Measurements from ENCODE around the gene ATG16L2. TPM values are rescaled to one million over a fixed set of nuclear protein-coding genes. Genes with fewer than 3 reads are reported as not detected.
A peak's percentile ranks its signal among the peaks of the same experiment; 100 is the strongest.
"Not testable (repeated sequence)": the region's sequence is repeated elsewhere in the genome, so short reads cannot be mapped to it uniquely, and the experiment has no call there.

ATG16L2 gene
- total RNA-seq, 2 experiments from 2014 or later, result 58.3 to 61.6 TPM

DNA sequence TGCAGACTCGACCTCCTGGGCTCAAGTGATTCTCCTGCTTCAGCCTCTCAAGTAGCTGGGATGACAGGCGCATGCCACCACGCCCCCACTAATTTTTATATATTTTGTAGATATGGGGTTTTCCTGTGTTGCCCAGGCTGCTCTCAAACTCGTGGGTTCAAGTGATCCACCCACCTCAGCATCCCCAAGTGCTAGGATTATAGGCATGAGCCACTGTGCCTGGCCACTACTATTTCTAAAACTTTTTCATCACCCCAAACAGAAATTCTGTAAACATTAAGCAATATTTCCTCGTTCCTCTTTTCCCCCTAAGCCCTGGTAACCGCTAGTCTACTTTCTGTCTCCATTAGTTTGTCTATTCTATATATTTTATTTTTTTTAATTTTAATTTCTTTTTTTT, 9.0 kb upstream of the ATG16L2 start:
- Mint-ChIP-seq H3K4me3 (no peak overlapping the region), H3K36me3 (ENCODE audit: low read depth) (peaks cover 6% of the 10 kb centered on the region), H3K27ac (no peak overlapping the region), H3K27me3 (no peaks in the 10 kb centered on the region), H3K4me1 (ENCODE audit: low read depth) (peaks cover 5% of the 10 kb centered on the region), H3K9me3 (no peaks in the 10 kb centered on the region)
- Histone ChIP-seq H3K4me3 (ENCODE audit: low read length) (no peak overlapping the region), H3K27ac (ENCODE audit: low read depth in 1 of 2, low read length in 2 of 2) (no peak overlapping the region), H3K36me3 (ENCODE audit: insufficient read depth, low read length) (peaks cover 9% of the 10 kb centered on the region), H3K27me3 (ENCODE audit: control insufficient read depth in 1 of 2, insufficient read depth in 2 of 2, low read length in 2 of 2) (no peaks in the 10 kb centered on the region), H3K9me3 (ENCODE audit: control insufficient read depth in 1 of 2, insufficient read depth in 1 of 2, low read length in 2 of 2) (no peaks in the 10 kb centered on the region), H3K4me1 (ENCODE audit: insufficient read depth, low read length) (no peaks in the 10 kb centered on the region)
- ATAC-seq (ENCODE audit: poor library complexity) (no peak), DNase-seq (peak in 2 of 14 experiments; percentile 38 to 49)
- ChIA-PET CTCF (no interaction called here), POLR2A (no interaction called here)
- TF ChIP-seq, protein P1, sequence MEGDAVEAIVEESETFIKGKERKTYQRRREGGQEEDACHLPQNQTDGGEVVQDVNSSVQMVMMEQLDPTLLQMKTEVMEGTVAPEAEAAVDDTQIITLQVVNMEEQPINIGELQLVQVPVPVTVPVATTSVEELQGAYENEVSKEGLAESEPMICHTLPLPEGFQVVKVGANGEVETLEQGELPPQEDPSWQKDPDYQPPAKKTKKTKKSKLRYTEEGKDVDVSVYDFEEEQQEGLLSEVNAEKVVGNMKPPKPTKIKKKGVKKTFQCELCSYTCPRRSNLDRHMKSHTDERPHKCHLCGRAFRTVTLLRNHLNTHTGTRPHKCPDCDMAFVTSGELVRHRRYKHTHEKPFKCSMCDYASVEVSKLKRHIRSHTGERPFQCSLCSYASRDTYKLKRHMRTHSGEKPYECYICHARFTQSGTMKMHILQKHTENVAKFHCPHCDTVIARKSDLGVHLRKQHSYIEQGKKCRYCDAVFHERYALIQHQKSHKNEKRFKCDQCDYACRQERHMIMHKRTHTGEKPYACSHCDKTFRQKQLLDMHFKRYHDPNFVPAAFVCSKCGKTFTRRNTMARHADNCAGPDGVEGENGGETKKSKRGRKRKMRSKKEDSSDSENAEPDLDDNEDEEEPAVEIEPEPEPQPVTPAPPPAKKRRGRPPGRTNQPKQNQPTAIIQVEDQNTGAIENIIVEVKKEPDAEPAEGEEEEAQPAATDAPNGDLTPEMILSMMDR (IDR thresholded peaks at IDR 0.05), result no peak
- intact Hi-C loops (cut with DNase I, micrococcal nuclease), result no loop called here

DNA sequence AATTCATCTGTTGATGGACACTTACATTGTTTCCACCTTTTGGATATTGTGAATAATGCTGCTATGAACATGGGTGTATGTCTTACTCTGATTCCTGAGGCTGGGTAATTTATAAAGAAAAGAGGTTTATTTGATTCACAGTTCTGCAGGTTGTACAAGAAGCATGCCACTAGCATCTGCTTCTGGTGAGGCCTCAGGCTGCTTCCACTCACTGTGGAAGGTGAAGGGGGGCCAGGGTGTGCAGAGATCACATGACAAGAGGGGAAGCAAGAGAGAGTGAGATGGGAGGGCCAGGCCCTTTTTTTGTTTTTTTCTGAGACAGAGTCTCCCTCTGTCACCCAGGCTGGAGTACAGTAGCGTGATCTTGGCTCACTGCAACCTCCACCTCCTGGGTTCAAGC, 7.8 kb upstream of the ATG16L2 start:
- CTCF ChIA-PET, result not testable (repeated sequence)

DNA sequence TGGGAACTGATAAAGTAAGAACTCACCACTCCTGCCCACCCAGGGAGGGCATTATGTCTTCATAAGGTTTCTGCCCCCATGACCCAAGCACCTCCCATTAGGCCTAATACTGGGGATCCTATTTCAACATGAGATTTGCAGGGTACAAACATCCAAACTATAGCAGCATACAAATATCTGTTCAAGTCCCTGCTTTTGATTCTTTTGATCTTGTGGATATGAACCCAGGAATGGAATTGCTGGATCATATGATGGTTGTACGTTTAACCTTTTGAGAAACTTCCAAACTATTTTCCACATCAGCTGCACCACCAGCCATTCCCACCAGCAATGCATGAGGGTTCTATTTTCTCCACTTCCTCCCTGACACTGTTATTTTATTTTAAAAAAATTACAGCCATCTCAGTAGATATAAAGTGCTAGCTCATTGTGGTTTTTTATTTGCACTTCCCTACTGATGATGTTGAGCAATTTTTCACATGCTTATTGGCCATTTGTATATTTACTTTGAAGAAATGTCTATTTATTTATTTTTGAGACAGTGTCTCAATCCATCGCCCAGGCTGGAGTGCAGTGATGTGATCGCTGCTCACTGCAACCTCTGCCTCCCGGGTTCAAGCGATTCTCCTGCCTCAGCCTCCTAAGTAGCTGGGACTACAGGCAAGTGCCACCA, 7.1 kb upstream of the ATG16L2 start:
- no peak for DNase-seq
- Mint-ChIP-seq H3K4me3 (no peak overlapping the region), H3K27ac (no peak overlapping the region), H3K9me3 (no peaks in the 10 kb centered on the region), H3K36me3 (ENCODE audit: low read depth) (peaks cover 11% of the 10 kb centered on the region), H3K27me3 (no peaks in the 10 kb centered on the region), H3K4me1 (ENCODE audit: low read depth) (peaks cover 15% of the 10 kb centered on the region)
- Histone ChIP-seq H3K27ac (ENCODE audit: low read depth in 1 of 2, low read length in 2 of 2) (no peak overlapping the region), H3K9me3 (ENCODE audit: control insufficient read depth in 1 of 2, insufficient read depth in 1 of 2, low read length in 2 of 2) (no peaks in the 10 kb centered on the region), H3K36me3 (ENCODE audit: insufficient read depth, low read length) (peaks cover 9% of the 10 kb centered on the region), H3K27me3 (ENCODE audit: control insufficient read depth in 1 of 2, insufficient read depth in 2 of 2, low read length in 2 of 2) (no peaks in the 10 kb centered on the region), H3K4me3 (ENCODE audit: low read length) (no peak overlapping the region), H3K4me1 (ENCODE audit: insufficient read depth, low read length) (peaks cover 8% of the 10 kb centered on the region)
- no peak for ATAC-seq (ENCODE audit: poor library complexity)
- CTCF ChIA-PET, result no interaction called here
- POLR2A ChIA-PET, result no interaction called here
- TF ChIP-seq, protein P1 (IDR thresholded peaks at IDR 0.05), result no peak
- intact Hi-C loops (cut with DNase I, micrococcal nuclease), result no loop called here

More for the DNA sequence above, 7.8 kb upstream of the ATG16L2 start:
- H3K4me3 ChIP-seq (ENCODE audit: low read length); H3K4me1 Mint-ChIP-seq (ENCODE audit: low read depth); POLR2A ChIA-PET; H3K9me3 Mint-ChIP-seq; H3K9me3 ChIP-seq (ENCODE audit: control insufficient read depth in 1 of 2, insufficient read depth in 1 of 2, low read length in 2 of 2); H3K27ac ChIP-seq (ENCODE audit: low read depth in 1 of 2, low read length in 2 of 2); H3K36me3 ChIP-seq (ENCODE audit: insufficient read depth, low read length); H3K4me3 Mint-ChIP-seq; H3K27me3 Mint-ChIP-seq; DNase-seq; intact Hi-C loops (cut with DNase I, micrococcal nuclease); H3K4me1 ChIP-seq (ENCODE audit: insufficient read depth, low read length); ATAC-seq (ENCODE audit: poor library complexity); H3K27ac Mint-ChIP-seq; H3K27me3 ChIP-seq (ENCODE audit: control insufficient read depth in 1 of 2, insufficient read depth in 2 of 2, low read length in 2 of 2): not testable (repeated sequence)
- H3K36me3 Mint-ChIP-seq (ENCODE audit: low read depth), result peaks cover 11% of the 10 kb centered on the region

DNA sequence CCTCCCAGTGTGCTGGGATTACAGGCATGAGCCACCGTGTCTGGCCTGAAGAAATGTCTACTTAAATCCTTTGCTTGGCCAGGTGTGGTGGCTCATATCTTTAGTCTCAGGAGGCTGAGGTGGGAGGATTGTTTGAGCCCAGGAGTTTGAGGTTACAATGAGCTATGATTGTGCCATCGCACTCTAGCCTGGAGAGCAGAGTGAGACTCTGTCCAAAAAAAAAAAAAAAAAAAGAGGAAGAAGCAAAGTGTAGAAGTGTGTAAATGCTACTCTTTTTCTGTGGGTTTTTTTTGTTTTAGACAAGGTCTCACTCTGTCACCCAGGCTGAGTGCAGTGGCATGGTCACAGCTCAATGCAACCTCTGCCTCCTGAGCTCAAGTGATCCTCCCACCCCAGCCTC, 6.4 kb upstream of the ATG16L2 start:
- H3K27ac Mint-ChIP-seq, result no peak overlapping the region
- H3K4me1 Mint-ChIP-seq (ENCODE audit: low read depth), result peaks cover 19% of the 10 kb centered on the region
- POLR2A ChIA-PET, result no interaction called here
- no peaks in the 10 kb centered on the region for H3K9me3 Mint-ChIP-seq
- Histone ChIP-seq H3K27me3 (ENCODE audit: control insufficient read depth in 1 of 2, insufficient read depth in 2 of 2, low read length in 2 of 2) (no peaks in the 10 kb centered on the region), H3K9me3 (ENCODE audit: control insufficient read depth in 1 of 2, insufficient read depth in 1 of 2, low read length in 2 of 2) (no peaks in the 10 kb centered on the region), H3K27ac (ENCODE audit: low read depth in 1 of 2, low read length in 2 of 2) (no peak overlapping the region), H3K36me3 (ENCODE audit: insufficient read depth, low read length) (peaks cover 9% of the 10 kb centered on the region), H3K4me1 (ENCODE audit: insufficient read depth, low read length) (peaks cover 13% of the 10 kb centered on the region), H3K4me3 (ENCODE audit: low read length) (no peak overlapping the region)
- H3K27me3 Mint-ChIP-seq, result no peaks in the 10 kb centered on the region
- H3K36me3 Mint-ChIP-seq (ENCODE audit: low read depth), result peaks cover 13% of the 10 kb centered on the region
- ATAC-seq (ENCODE audit: poor library complexity) (no peak), DNase-seq (peak in 2 of 14 experiments; percentile 26 to 33)
- intact Hi-C loops (cut with DNase I, micrococcal nuclease), result no loop called here
- CTCF ChIA-PET, result no interaction called here
- no peak overlapping the region for H3K4me3 Mint-ChIP-seq
- TF ChIP-seq, protein P1 (IDR thresholded peaks at IDR 0.05), result no peak
